Neuron (in vitro differentiated cells): ENCODE measurements around the gene EML4.
A peak's percentile ranks its signal among the peaks of the same experiment; 100 is the strongest.
"Not testable (repeated sequence)": the region's sequence is repeated elsewhere in the genome, so short reads cannot be mapped to it uniquely, and the experiment has no call there.

Experiments
- H2AFZ ChIP-seq: one replicate; pipeline ENCODE4 v1.6.1; 2013; ENCODE audit warnings: low read depth, mild to moderate bottlenecking, inconsistent platforms, low read length, moderate library complexity
- H3K27me3 ChIP-seq: one replicate; pipeline ENCODE4 v1.6.1; 2013; ENCODE audit warnings: low read length; ENCODE audit not compliant: insufficient read depth
- H3K36me3 ChIP-seq: one replicate; pipeline ENCODE4 v1.6.1; 2013; ENCODE audit warnings: low read length; ENCODE audit not compliant: insufficient read depth
- H3K4me1 ChIP-seq: one replicate; pipeline ENCODE4 v1.6.1; 2013; ENCODE audit warnings: low read length; ENCODE audit not compliant: insufficient read depth
- H3K4me3 ChIP-seq: 2 replicates; pipeline ENCODE4 v1.5.1; 2013; ENCODE audit warnings: mild to moderate bottlenecking, low read length, moderate library complexity
- H3K9me3 ChIP-seq: one replicate; pipeline ENCODE4 v1.6.1; 2013; ENCODE audit warnings: low read length

Gene EML4

DNA sequence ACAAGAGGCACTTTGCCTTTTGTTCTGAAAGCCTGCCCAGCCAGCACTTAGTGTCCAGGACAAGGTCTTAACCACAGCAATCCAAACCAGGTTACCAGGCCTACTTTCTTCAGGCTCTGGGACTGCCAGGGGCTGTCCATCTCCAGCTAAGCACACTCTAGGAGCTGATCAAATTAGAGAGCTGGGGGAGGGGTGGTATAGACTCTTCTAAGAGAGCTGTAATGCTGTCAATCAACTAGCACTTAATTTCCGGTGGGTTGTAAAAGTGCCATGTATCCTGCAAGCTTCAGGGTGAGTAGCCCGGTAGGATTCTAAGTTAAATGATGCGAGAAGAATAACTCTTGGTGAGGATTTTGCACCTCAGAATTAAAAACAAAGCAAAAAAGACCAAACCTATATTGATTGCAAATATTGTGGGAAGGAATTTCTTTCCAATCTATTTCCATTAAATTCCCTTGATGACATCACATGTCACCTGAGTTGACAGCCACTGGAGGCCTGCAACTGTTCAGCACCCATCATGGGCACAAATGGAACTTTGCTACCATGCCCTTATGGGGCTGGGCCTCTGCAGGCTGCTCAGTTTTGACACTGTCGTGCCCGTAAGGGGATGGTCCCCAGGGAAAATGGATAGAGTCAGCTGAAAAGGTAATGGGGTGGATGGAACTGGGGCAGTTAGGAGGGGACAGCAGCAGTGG lies 200.5 kb downstream of the EML4 start:
- Histone ChIP-seq H3K36me3 (no peaks in the 10 kb centered on the region), H2AFZ (no peak overlapping the region), H3K4me1 (no peaks in the 10 kb centered on the region), H3K9me3 (no peaks in the 10 kb centered on the region), H3K27me3 (peaks cover 13% of the 10 kb centered on the region), H3K4me3 (no peak overlapping the region)

- peak overlapping the region; percentile 1 for H2AFZ ChIP-seq
- no peaks in the 10 kb centered on the region for H3K9me3 ChIP-seq
- no peaks in the 10 kb centered on the region for H3K4me1 ChIP-seq
- no peaks in the 10 kb centered on the region for H3K36me3 ChIP-seq
- peaks cover 6% of the 10 kb centered on the region for H3K27me3 ChIP-seq
- no peak overlapping the region for H3K4me3 ChIP-seq
These were observed 202.7 kb downstream of the EML4 start for GRCh38 chr2:42371611-42372473.

DNA sequence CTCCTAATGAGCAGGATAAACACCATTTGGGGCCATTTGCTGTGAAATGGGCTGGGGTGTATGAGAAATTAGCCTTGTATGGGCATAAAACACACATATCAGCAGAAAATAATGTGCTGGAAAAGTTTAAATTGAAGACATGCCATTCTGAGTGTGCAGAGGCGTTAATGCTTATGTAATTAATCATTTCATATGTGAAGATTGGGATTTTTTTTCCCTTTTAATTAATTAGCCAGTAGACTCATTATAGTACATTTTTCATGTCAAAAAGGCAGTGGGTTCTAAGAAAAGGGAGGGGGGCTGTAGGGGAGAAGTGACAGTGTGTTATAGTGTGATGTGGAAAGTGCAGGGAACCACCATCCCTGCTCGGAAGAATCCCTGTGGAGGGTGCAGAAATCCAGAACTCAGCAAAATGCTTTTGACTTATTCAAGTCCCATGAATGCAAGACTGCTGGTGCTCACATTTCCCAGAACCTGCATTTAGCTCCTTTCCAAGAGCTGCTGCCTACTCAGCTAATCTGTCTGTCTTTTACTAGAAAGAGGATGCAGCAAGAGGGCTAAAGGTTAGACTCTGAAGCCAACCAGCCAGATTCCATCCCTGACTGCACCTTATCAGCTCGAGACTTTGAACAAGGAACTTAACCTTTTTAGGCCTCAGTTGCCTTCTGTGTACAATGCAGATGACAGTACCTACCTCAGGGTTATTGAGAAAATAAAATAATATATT lies 203.5 kb downstream of the EML4 start:
- Histone ChIP-seq H3K4me3 (no peak overlapping the region), H2AFZ (peak overlapping the region; percentile 1), H3K4me1 (no peaks in the 10 kb centered on the region), H3K36me3 (no peaks in the 10 kb centered on the region), H3K9me3 (no peaks in the 10 kb centered on the region), H3K27me3 (peaks cover 5% of the 10 kb centered on the region)

GRCh38 chr2:42376758-42377157 lies 207.6 kb downstream of the EML4 start:
- no peaks in the 10 kb centered on the region for H3K9me3 ChIP-seq
- no peaks in the 10 kb centered on the region for H3K4me1 ChIP-seq
- no peak overlapping the region for H2AFZ ChIP-seq
- no peaks in the 10 kb centered on the region for H3K27me3 ChIP-seq
- no peaks in the 10 kb centered on the region for H3K36me3 ChIP-seq
- H3K4me3 ChIP-seq: no peak overlapping the region

DNA sequence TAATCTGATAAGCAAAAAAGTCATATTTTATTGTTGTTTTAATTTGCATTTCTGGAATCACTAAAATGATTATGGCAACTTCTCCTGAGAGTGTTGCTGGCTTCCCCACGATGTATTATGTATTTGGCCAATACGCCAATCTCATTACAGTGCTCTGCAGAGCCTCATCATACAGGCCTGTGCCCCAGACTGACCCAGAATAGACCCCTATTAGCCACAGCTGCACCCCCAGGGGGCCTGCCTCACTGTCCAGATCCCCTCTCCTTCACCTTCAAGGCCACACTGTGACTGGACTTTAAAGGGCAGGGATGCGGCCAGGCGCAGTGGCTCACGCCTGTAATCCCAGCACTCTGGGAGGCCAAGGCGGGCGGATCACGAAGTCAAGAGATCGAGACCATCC lies 209.3 kb downstream of the EML4 start:
- H3K4me1 ChIP-seq: no peaks in the 10 kb centered on the region
- no peaks in the 10 kb centered on the region for H3K9me3 ChIP-seq
- H3K4me3 ChIP-seq: no peak overlapping the region
- H2AFZ ChIP-seq: no peak overlapping the region
- H3K36me3 ChIP-seq: no peaks in the 10 kb centered on the region
- H3K27me3 ChIP-seq: no peaks in the 10 kb centered on the region

GRCh38 chr2:42380026-42380425 lies 210.9 kb downstream of the EML4 start:
- not testable (repeated sequence) for H3K4me1 ChIP-seq, H3K36me3 ChIP-seq, H3K27me3 ChIP-seq, H3K9me3 ChIP-seq, H2AFZ ChIP-seq, H3K4me3 ChIP-seq

- H3K4me3 ChIP-seq: no peak overlapping the region
- H3K4me1 ChIP-seq: no peaks in the 10 kb centered on the region
- H3K9me3 ChIP-seq: no peaks in the 10 kb centered on the region
- no peaks in the 10 kb centered on the region for H3K27me3 ChIP-seq
- H2AFZ ChIP-seq: no peak overlapping the region
- H3K36me3 ChIP-seq: no peaks in the 10 kb centered on the region
These were observed 213.0 kb downstream of the EML4 start for GRCh38 chr2:42382144-42382543.
